ENCODE results near the gene STK38. TPM values are rescaled to one million over a fixed set of nuclear protein-coding genes. Genes with fewer than 3 reads are reported as not detected.

The STK38 gene
- total and polyA plus RNA-seq, 8 donors = 4.7 to 18.4 (median 8.6) TPM

DNA sequence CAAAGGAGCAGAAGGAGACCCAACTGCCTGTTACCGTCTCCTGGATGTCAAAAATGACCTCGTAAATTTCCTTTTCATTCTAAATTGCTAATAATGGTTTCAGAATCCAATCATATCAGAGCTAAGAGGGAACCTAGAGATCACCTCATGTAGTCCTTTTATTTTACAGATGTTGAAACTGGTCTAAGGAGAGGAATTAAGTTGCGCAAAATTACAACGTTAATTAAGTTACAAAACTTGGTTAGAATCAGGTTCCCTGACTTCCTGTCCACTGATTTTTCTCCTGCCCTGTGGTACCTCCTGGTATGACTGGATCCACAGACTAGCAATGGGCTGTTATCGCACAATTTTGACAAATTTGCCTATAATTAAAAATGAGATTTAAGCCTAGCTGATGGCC lies 9.0 kb upstream of the STK38 start:
- no peaks in the 10 kb centered on the region for H3K36me3 ChIP-seq
- H3K27ac ChIP-seq = no peak overlapping the region
- 88 to 93% methylated on average over 5 of the region's 5 CpGs for WGBS, 2 donors
- no peak for DNase-seq
- no peak for ATAC-seq
- H3K27me3 ChIP-seq = no peaks in the 10 kb centered on the region
- no peaks in the 10 kb centered on the region for H3K9me3 ChIP-seq
- no peak overlapping the region for H3K4me3 ChIP-seq
- H3K4me1 ChIP-seq = no peaks in the 10 kb centered on the region
- FAIRE-seq = no peak
- intact Hi-C loops (cut with DNase I) = no loop called here
- TF ChIP-seq, protein P1, sequence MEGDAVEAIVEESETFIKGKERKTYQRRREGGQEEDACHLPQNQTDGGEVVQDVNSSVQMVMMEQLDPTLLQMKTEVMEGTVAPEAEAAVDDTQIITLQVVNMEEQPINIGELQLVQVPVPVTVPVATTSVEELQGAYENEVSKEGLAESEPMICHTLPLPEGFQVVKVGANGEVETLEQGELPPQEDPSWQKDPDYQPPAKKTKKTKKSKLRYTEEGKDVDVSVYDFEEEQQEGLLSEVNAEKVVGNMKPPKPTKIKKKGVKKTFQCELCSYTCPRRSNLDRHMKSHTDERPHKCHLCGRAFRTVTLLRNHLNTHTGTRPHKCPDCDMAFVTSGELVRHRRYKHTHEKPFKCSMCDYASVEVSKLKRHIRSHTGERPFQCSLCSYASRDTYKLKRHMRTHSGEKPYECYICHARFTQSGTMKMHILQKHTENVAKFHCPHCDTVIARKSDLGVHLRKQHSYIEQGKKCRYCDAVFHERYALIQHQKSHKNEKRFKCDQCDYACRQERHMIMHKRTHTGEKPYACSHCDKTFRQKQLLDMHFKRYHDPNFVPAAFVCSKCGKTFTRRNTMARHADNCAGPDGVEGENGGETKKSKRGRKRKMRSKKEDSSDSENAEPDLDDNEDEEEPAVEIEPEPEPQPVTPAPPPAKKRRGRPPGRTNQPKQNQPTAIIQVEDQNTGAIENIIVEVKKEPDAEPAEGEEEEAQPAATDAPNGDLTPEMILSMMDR (IDR thresholded peaks at IDR 0.05) = no peak

DNA sequence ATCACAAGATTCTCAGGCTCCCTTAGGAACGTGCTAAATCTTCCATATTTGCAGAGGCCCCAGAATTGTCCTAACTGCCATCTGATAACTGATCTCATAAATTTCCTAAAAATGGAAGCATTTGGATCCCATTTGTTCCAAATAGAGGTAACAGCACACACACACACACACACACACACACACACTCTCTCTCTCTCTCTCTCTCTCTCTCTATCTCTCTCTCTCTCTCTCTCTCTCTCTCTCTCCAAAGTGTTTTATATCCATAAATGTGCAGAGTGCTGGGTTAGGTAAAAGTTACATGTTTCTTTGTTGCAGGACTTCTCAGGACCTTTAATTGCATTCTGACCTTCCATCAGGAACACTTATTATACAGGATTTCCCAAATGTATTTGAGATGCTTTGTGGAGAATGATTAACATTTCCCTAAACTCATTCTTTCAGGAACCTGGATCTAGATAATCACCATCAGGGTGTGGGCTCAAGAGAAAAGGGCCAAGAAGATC lies 8.5 kb upstream of the STK38 start:
- FAIRE-seq (no peak), DNase-seq (no peak), ATAC-seq (no peak)
- no peaks in the 10 kb centered on the region for H3K9me3 ChIP-seq
- H3K4me1 ChIP-seq = no peaks in the 10 kb centered on the region
- intact Hi-C loops (cut with DNase I) = no loop called here
- TF ChIP-seq, protein P1 (IDR thresholded peaks at IDR 0.05) = no peak
- H3K27me3 ChIP-seq = no peaks in the 10 kb centered on the region
- H3K27ac ChIP-seq = no peak overlapping the region
- no peaks in the 10 kb centered on the region for H3K36me3 ChIP-seq
- 45 to 56% methylated on average over 1 of the region's 1 CpG for WGBS, 2 donors
- H3K4me3 ChIP-seq = no peak overlapping the region

DNA sequence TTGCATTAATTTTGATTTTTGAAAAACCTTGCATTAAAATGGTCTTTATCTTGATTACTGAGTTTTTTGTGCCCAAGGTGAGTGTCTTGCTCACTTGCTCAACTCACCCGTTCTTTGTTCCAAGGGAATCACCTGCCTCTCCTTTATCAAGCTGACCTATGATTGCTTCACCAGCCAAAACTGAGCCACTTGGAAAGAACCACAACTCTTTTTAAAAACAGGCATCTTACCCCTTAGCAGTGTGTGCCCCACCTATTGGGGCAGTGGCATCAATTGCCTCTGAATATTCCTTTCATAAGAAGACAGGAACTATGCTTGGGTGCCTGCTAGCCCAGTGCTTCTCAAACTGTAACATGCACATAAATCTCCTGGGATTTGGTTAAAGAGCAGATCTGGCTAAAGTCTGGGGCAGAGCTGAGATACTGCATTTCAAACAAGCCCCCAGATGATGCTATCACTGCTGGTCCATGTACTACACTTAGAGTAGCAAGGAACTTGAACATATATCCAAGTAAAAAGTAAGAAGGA lies 3.3 kb upstream of the STK38 start:
- intact Hi-C loops (cut with DNase I) = no loop called here
- H3K4me3 ChIP-seq = no peak overlapping the region
- WGBS, 2 donors = 54 to 64% methylated on average over 1 of the region's 1 CpG
- H3K9me3 ChIP-seq = no peaks in the 10 kb centered on the region
- H3K27me3 ChIP-seq = no peaks in the 10 kb centered on the region
- no peak for ATAC-seq
- H3K4me1 ChIP-seq = peaks cover 0 to 11% (median 0%) of the 10 kb centered on the region in 3 donors
- no peak overlapping the region for H3K27ac ChIP-seq
- TF ChIP-seq, protein P1 (IDR thresholded peaks at IDR 0.05) = no peak
- H3K36me3 ChIP-seq = no peaks in the 10 kb centered on the region
- no peak for FAIRE-seq
- no peak for DNase-seq

DNA sequence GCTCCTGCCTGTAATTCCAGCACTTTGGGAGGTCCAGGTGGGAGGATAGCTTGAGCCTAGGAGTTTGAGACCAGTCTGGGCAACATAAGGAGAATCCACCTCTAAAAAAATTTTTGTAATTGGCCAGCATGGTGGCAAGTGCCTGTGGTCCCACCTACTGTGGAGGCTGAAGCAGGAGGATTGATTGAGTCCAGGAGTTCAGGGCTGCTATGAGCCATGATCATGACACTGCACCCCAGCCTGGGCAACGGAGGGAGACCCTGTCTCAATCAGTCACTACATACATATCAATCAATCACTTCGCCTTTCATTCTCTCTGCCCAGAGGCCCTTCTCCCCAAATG lies 1.1 kb upstream of the STK38 start:
- intact Hi-C loops (cut with DNase I) = no loop called here
- Histone ChIP-seq H3K36me3 (no peaks in the 10 kb centered on the region), H3K27ac (no peak overlapping the region), H3K9me3 (no peaks in the 10 kb centered on the region), H3K4me3 (no peak overlapping the region), H3K27me3 (no peaks in the 10 kb centered on the region), H3K4me1 (peaks cover 0 to 30% (median 5%) of the 10 kb centered on the region in 3 donors)
- peak in 1 of 6 donors; percentile 15 for DNase-seq
- no peak for ATAC-seq
- WGBS, 2 donors = 82 to 97% methylated on average over 2 of the region's 2 CpGs
- TF ChIP-seq, protein P1 (IDR thresholded peaks at IDR 0.05) = no peak
- no peak for FAIRE-seq

DNA sequence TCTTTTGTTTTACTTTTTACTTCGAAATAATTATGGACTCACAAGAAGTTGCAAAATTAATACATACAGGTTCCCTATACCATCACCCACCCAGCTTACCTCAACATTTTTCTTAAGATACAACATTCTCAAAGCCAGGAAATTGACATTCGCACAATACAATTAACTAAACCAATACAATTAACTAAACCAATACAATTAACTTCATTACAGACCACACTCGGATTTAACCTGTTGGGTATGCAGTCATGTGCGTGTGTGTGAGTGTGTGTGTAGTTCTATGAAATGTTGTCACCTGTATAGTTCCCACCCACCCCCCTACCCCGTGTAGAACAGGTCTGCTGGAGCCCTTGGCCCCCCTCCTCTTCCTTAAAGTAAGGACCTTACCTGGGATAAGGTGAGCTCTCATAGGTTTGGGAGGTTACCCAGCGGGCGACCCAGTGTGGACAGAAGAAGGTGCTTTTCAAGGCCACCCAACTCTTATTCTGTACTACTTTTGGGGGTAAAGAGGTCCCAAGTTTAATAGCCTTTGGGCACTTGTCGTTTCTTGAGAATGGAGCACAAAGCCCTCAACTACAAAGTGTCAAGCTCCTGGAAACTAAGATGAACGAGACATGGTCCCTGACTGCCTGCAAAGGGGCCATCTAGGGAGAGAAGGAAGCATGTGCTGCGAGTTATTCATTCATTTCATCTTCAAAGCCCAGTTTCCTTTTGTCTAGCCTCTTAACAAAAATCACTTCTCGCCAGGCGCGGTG lies 544 bp upstream of the STK38 start:
- Histone ChIP-seq H3K4me1 (peaks cover 0 to 30% (median 5%) of the 10 kb centered on the region in 3 donors), H3K9me3 (no peaks in the 10 kb centered on the region), H3K27ac (peak overlapping the region in 3 of 4 donors; percentile 85 to 95 (median 90)), H3K27me3 (no peaks in the 10 kb centered on the region), H3K36me3 (no peaks in the 10 kb centered on the region), H3K4me3 (peak overlapping the region in 2 of 4 donors; percentile 74 to 89)
- DNase-seq (peak in 1 of 6 donors; percentile 16), FAIRE-seq (no peak), ATAC-seq (no peak)
- TF ChIP-seq, protein P1 (IDR thresholded peaks at IDR 0.05) = no peak
- intact Hi-C loops (cut with DNase I) = no loop called here
- 60 to 64% methylated on average over 13 of the region's 13 CpGs for WGBS, 2 donors
